K562 (cell line): ENCODE data around the gene UTP14C. TPM values are rescaled to one million over a fixed set of nuclear protein-coding genes. Genes with fewer than 3 reads are reported as not detected.

Source experiments
- ESRRB ChIP-seq: fragments of 250-450 bp; sonication (Bioruptor Pico); IDR thresholded peaks from 2 replicates; pipeline ENCODE4 v1.5.0; 2020; ENCODE audit warnings: mild to moderate bottlenecking, moderate library complexity, borderline replicate concordance
- IRF1 ChIP-seq: sonication (generic); formaldehyde crosslinking; IDR thresholded peaks from 2 replicates; pipeline ENCODE4 v1.8.0; 2022; ENCODE audit warnings: missing genetic modification reagents, mild to moderate bottlenecking, borderline replicate concordance
- KDM5B ChIP-seq: fragments of 200-600 bp; sonication (generic); IDR thresholded peaks from 2 replicates; pipeline ENCODE4 v1.6.1; 2012; ENCODE audit warnings: low read depth, mild to moderate bottlenecking, moderate library complexity, low read length, control low read depth, inconsistent platforms; ENCODE audit not compliant: insufficient replicate concordance
- MBD1 ChIP-seq: fragments of 250-450 bp; sonication (Bioruptor Pico); IDR thresholded peaks from 2 replicates; pipeline ENCODE4 v1.8.0; 2022; ENCODE audit warnings: inconsistent platforms
- MBD2 ChIP-seq: sonication (generic); IDR thresholded peaks from 2 replicates; pipeline ENCODE4 v1.6.1; 2016; ENCODE audit warnings: low read depth, borderline replicate concordance
- MTA3 ChIP-seq: fragments of 450-650 bp; formaldehyde crosslinking; IDR thresholded peaks from 2 replicates; pipeline ENCODE4 v1.6.1; 2017; ENCODE audit warnings: mild to moderate bottlenecking, borderline replicate concordance
- NRF1 ChIP-seq, 2 experiments: fragments of 450-650 bp; IDR thresholded peaks in 1 of 2; conservative IDR thresholded peaks in 1 of 2; 2 replicates each; pipeline ENCODE4 v1.6.1; 2014; ENCODE audit warnings: mild to moderate bottlenecking in 2 of 2
- PHB ChIP-seq: fragments of 250-450 bp; sonication (Bioruptor Pico); IDR thresholded peaks from 2 replicates; pipeline ENCODE4 v1.5.0; 2021
- POLR2H ChIP-seq: IDR thresholded peaks from 2 replicates; pipeline ENCODE4 v1.6.1; 2016; ENCODE audit warnings: missing genetic modification characterization, low read depth, mild to moderate bottlenecking, control low read depth, missing compliant biosample characterization, moderate library complexity
- TBL1XR1 ChIP-seq, 2 experiments: IDR thresholded peaks; 2 replicates each; pipeline ENCODE4 v1.6.1; 2012; ENCODE audit warnings: improper control_type of control experiment in 2 of 2, low read length in 2 of 2, mild to moderate bottlenecking in 1 of 2
- VEZF1 ChIP-seq: fragments of 200-800 bp; sonication (Bioruptor generic); IDR thresholded peaks from 2 replicates; pipeline ENCODE4 v1.6.1; 2017; ENCODE audit warnings: missing genetic modification characterization, missing compliant biosample characterization
- ZBTB2 ChIP-seq: fragments of 450-650 bp; IDR thresholded peaks from 2 replicates; pipeline ENCODE4 v1.6.1; 2016; ENCODE audit warnings: antibody characterized with exemption
- ZBTB49 ChIP-seq: sonication (generic); formaldehyde crosslinking; IDR thresholded peaks from 2 replicates; pipeline ENCODE4 v1.8.0; 2022; ENCODE audit warnings: missing genetic modification reagents, mild to moderate bottlenecking, borderline replicate concordance
- ZBTB7A ChIP-seq: IDR thresholded peaks from 2 replicates; pipeline ENCODE4 v1.6.1; 2011; ENCODE audit warnings: low read depth, mild to moderate bottlenecking, low read length, moderate library complexity, borderline replicate concordance; ENCODE audit not compliant: control insufficient read depth
- ZNF398 ChIP-seq: fragments of 250-450 bp; sonication (Bioruptor Pico); IDR thresholded peaks from 2 replicates; pipeline ENCODE4 v1.8.0; 2021; ENCODE audit warnings: moderate library complexity, mild to moderate bottlenecking, inconsistent platforms
- polyA plus RNA-seq, 8 experiments: library from polyadenylated mRNA; depleted of rRNA in 4 of 8; stranded (reverse) in 5 of 8; unstranded in 3 of 8; fragments of >200 nt; fragmentation: Nextera tagmentation in 2 of 8; fragmentation: Illumina TruSeq in 1 of 8; extraction: Ambion mirVana in 2 of 8; extraction: Trizol in 1 of 8; gene quantifications; 2 replicates each; pipeline versions ENCODE4 v1.2.1 to v1.2.3, GENCODE V29; 2011 to 2014; ENCODE audit warnings: inconsistent platforms in 1 of 8, missing spikeins in 1 of 8
- total RNA-seq, 7 experiments: library from RNA; depleted of rRNA in 6 of 7; stranded (reverse); fragments of >200 nt in 6 of 7; fragmentation: Illumina TruSeq in 2 of 7; extraction: Trizol in 2 of 7; gene quantifications; 2 replicates each; pipeline versions ENCODE4 v1.2.1 to v1.2.3, GENCODE V29; 2011 to 2021; ENCODE audit warnings: low replicate concordance in 1 of 7

Gene UTP14C
- total and polyA plus RNA-seq, 9 of the 15 experiments (the other 6 are each of a cell fraction or from before 2014, with no cell fraction given), result 3.4 to 10.3 (median 6.0) TPM

- TF ChIP-seq ZNF398 (CRISPR knock-in tag), result no peak
- no peak for TF ChIP-seq TBL1XR1 (IDR thresholded peaks at IDR 0.05; ENCODE audit: low read length in 2 of 2)
- peak; percentile 69 to 78 for TF ChIP-seq NRF1 (conservative IDR thresholded peaks at IDR 0.05 in 1 of 2, IDR thresholded peaks at IDR 0.05 in 1 of 2)
- no peak for TF ChIP-seq ZBTB2
- TF ChIP-seq ZBTB49 (CRISPR knock-in tag), result no peak
- no peak; the same call in 1 of the 2 replicates for TF ChIP-seq PHB (CRISPR knock-in tag)
- TF ChIP-seq MBD2, result peak; percentile 86
- no peak for TF ChIP-seq MBD1 (CRISPR knock-in tag)
- peak; percentile 89 for TF ChIP-seq ZBTB7A
- peak; percentile 76 for TF ChIP-seq KDM5B
- no peak for TF ChIP-seq IRF1 (CRISPR knock-in tag)
- no peak for TF ChIP-seq POLR2H (tag)
- TF ChIP-seq ESRRB, result no peak
- peak; percentile 73 for TF ChIP-seq VEZF1 (CRISPR knock-in tag)
- TF ChIP-seq MTA3, result no peak
Observed at GRCh38 chr13:52011632-52012511, 12.6 kb upstream of the UTP14C start, which contains the start of gene ALG11 (continued).
